Measurements from ENCODE around the gene FLNA. TPM values are rescaled to one million over a fixed set of nuclear protein-coding genes. Genes with fewer than 3 reads are reported as not detected.

Gene FLNA, protein sequence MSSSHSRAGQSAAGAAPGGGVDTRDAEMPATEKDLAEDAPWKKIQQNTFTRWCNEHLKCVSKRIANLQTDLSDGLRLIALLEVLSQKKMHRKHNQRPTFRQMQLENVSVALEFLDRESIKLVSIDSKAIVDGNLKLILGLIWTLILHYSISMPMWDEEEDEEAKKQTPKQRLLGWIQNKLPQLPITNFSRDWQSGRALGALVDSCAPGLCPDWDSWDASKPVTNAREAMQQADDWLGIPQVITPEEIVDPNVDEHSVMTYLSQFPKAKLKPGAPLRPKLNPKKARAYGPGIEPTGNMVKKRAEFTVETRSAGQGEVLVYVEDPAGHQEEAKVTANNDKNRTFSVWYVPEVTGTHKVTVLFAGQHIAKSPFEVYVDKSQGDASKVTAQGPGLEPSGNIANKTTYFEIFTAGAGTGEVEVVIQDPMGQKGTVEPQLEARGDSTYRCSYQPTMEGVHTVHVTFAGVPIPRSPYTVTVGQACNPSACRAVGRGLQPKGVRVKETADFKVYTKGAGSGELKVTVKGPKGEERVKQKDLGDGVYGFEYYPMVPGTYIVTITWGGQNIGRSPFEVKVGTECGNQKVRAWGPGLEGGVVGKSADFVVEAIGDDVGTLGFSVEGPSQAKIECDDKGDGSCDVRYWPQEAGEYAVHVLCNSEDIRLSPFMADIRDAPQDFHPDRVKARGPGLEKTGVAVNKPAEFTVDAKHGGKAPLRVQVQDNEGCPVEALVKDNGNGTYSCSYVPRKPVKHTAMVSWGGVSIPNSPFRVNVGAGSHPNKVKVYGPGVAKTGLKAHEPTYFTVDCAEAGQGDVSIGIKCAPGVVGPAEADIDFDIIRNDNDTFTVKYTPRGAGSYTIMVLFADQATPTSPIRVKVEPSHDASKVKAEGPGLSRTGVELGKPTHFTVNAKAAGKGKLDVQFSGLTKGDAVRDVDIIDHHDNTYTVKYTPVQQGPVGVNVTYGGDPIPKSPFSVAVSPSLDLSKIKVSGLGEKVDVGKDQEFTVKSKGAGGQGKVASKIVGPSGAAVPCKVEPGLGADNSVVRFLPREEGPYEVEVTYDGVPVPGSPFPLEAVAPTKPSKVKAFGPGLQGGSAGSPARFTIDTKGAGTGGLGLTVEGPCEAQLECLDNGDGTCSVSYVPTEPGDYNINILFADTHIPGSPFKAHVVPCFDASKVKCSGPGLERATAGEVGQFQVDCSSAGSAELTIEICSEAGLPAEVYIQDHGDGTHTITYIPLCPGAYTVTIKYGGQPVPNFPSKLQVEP (N-terminal part only)
- 2,276 and 2,381 TPM in 2 replicates for total RNA-seq (ENCODE audit: low replicate concordance)

GRCh38 chrX:154374313-154375155 is at the start of gene FLNA:
Gene FLNA (minus strand): TSS chrX:154374634. CDS start chrX:154371245, 3,389 bp downstream.

DNA sequence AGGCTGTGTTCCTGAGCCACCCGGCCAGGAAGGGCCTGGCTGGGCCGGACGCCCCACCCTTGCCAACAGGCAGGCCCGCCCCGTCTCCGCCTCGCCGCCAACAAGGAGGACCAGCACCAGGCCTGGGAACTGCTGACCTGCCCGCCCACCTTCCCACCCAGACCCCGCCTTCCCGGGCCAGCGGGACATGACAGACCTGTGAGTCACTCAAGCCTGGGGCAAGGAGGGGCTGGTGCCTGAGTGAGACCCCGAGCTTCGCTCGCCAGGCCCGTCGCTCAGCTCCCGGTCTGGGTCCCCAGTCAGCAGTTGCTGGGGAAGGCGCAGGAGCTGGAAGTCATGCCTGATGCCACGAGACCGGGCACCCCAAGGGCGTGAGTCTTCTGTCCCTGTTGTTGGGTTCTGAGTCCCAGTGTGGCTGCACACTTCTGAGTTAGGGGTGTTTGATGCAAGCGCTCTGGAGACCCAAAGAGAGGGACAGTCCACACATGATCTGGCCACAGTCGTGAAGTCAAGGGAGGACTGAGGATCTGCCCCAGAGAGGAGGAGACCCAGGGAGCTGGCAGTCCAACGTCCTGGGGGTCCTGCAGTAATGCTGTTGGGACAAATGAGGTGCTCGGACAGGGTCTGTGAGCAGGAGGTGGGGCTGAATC is 34.9 kb upstream of the FLNA start, which contains the start of gene DNASE1L1:
Gene DNASE1L1 (minus strand): TSS at position 33 of the 650 bp plus-strand sequence. CDS start 3,686 bp downstream, outside the sequence.

DNA sequence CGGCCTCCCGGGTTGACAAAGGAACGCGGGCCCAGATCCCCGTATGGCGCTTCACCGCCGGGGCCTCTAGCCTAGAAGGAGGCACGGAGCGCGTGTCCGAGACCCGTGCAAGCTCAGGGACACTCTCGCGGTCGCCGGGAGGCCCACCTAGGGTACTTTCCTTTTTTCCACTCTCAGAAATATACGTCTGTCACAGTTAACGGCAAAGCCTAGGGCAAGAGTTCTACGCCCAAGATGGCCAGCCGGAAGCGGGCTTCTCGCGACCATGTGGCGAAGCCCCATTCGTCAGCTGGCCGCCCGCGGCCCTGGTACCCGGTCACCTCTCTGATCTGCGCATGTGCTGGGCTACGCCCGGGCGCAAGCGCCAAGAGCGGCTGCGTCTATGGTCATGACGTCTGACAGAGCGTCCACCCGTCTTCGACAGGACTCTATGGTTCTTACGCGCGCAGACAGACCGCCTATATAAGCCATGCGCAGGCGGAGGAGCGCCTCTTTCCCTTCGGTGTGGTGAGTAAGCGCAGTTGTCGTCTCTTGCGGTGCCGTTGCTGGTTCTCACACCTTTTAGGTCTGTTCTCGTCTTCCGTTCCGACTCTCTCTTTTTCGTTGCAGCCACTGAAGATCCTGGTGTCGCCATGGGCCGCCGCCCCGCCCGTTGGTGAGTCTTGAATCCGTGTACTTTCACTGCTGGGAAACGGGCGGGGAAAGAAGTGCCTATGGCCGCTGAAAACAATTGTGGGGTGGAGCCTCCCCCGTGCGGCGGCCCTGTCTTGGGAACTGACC is 23.6 kb upstream of the FLNA start, which contains the start of gene RPL10:
Gene RPL10 (plus strand): TSS at position 490 of the 780 bp plus-strand sequence. CDS start 143 bp downstream, at position 633.

DNA sequence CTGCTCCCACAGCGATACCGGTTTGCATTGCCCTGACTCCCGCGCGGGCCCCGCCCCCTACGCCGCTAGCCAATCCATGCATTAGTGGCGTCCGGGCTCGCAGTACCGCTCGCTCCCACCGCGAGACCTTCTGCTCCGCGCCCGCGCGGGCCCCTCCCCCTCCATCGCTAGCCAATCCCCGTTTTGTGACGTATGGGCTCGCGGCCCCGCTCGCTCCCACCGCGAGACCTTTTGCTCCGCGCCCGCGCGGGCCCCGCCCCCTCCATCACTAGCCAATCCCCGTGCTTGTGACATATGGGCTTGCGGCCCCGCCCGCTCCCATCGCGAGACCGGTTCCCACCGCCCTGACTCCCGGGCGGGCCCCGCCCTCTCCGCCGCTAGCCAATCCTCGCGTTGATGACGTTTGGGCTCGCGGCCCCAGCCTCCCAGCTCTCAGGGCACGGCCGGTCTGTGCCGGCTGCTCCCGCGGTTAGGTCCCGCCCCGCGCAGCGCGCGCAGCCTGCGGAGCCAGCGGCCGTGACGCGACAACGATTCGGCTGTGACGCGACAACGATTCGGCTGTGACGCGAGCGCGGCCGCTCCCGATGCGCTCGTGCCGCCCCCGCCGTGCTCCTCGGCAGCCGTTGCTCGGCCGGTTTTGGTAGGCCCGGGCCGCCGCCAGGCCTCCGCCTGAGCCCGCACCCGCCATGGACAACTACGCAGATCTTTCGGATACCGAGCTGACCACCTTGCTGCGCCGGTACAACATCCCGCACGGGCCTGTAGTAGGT is 4.5 kb upstream of the FLNA start, which contains the start of gene EMD:
Gene EMD (plus strand): TSS at position 497 of the 770 bp plus-strand sequence. CDS start 190 bp downstream, at position 687.

Other genes with a start within 250 kb of the FLNA start
- gene OPN1LW, start 230.4 kb downstream of the FLNA start, total RNA-seq (ENCODE audit: low replicate concordance): not detected in 2 replicates
- not detected in 2 replicates for gene OPN1MW, start 192.0 kb downstream of the FLNA start, total RNA-seq (ENCODE audit: low replicate concordance)
- not detected in 2 replicates for gene OPN1MW2, start 154.9 kb downstream of the FLNA start, total RNA-seq (ENCODE audit: low replicate concordance)
- gene OPN1MW3, start 117.1 kb downstream of the FLNA start, total RNA-seq (ENCODE audit: low replicate concordance): not detected in 2 replicates
- not detected in 2 replicates for gene TEX28, start 79.5 kb downstream of the FLNA start, total RNA-seq (ENCODE audit: low replicate concordance)
- gene TKTL1, start 78.8 kb downstream of the FLNA start, total RNA-seq (ENCODE audit: low replicate concordance): not detected in 2 replicates
- 15.9 and 23.0 TPM in 2 replicates for gene EMD, start 4.7 kb upstream of the FLNA start, total RNA-seq (ENCODE audit: low replicate concordance)
- gene RPL10, start 23.7 kb upstream of the FLNA start, total RNA-seq (ENCODE audit: low replicate concordance): 1,663 and 2,613 TPM in 2 replicates
- gene DNASE1L1, start 34.6 kb upstream of the FLNA start, total RNA-seq (ENCODE audit: low replicate concordance): 34.3 and 98.6 TPM in 2 replicates
- 12.3 and 18.6 TPM in 2 replicates for gene TAFAZZIN, start 36.9 kb upstream of the FLNA start, total RNA-seq (ENCODE audit: low replicate concordance)
- gene ATP6AP1, start 54.0 kb upstream of the FLNA start, total RNA-seq (ENCODE audit: low replicate concordance): 43.1 and 65.7 TPM in 2 replicates
- 115 and 175 TPM in 2 replicates for gene GDI1, start 62.5 kb upstream of the FLNA start, total RNA-seq (ENCODE audit: low replicate concordance)
- gene FAM50A, start 69.5 kb upstream of the FLNA start, total RNA-seq (ENCODE audit: low replicate concordance): 105 and 224 TPM in 2 replicates
- 9.6 and 17.3 TPM in 2 replicates for gene PLXNA3, start 83.6 kb upstream of the FLNA start, total RNA-seq (ENCODE audit: low replicate concordance)
- gene LAGE3, start 104.6 kb upstream of the FLNA start, total RNA-seq (ENCODE audit: low replicate concordance): 14.9 and 16.4 TPM in 2 replicates
- 18.7 and 42.7 TPM in 2 replicates for gene UBL4A, start 112.0 kb upstream of the FLNA start, total RNA-seq (ENCODE audit: low replicate concordance)
- gene SLC10A3, start 116.0 kb upstream of the FLNA start, total RNA-seq (ENCODE audit: low replicate concordance): 11.6 and 12.5 TPM in 2 replicates
- gene FAM3A, start 141.6 kb upstream of the FLNA start, total RNA-seq (ENCODE audit: low replicate concordance): 32.1 and 41.5 TPM in 2 replicates
- 31.9 and 68.3 TPM in 2 replicates for gene G6PD, start 172.2 kb upstream of the FLNA start, total RNA-seq (ENCODE audit: low replicate concordance)
- 9.5 and 14.5 TPM in 2 replicates for gene IKBKG, start 173.0 kb upstream of the FLNA start, total RNA-seq (ENCODE audit: low replicate concordance)
- gene CTAG1A, start 210.5 kb upstream of the FLNA start, total RNA-seq (ENCODE audit: low replicate concordance): not detected in 2 replicates
- gene CTAG1B, start 244.6 kb upstream of the FLNA start, total RNA-seq (ENCODE audit: low replicate concordance): not detected in 2 replicates

Measured in smooth muscle cell of the coronary artery (primary cell).